GM21737 (cell line): ENCODE data around the gene FAM193B.
A peak's percentile ranks its signal among the peaks of the same experiment; 100 is the strongest.
"Not testable (repeated sequence)": the region's sequence is repeated elsewhere in the genome, so short reads cannot be mapped to it uniquely, and the experiment has no call there.

Source experiments
- ATAC-seq: cut with Tn5 transposase; IDR thresholded peaks from one replicate; pipeline ENCODE4 v1.9.1; 2021; ENCODE audit warnings: mild to moderate bottlenecking, moderate library complexity; ENCODE audit not compliant: unreplicated experiment

The FAM193B gene

GRCh38 chr5:177578316-177578715 is 24.0 kb upstream of the FAM193B start:
- no peak for ATAC-seq

DNA sequence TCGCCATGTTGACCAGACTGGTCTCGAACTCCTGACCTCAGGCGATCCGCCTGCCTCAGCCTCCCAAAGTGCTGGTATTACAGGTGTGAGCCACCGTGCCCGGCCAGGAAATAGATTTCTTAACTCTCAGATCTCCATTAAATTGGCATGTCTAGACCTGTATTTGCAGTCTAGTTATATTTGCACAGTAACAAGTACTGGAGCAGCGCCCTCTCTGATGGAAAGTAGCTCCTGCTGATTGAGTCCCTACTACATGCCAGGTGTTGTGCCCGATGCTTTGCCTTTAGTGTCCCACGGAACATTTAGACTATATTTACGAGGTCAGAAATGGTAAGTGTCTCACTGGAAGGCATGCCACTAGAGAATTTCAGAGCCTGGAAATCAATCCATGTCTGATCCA is 21.8 kb upstream of the FAM193B start:
- ATAC-seq: no peak

GRCh38 chr5:177575488-177575887 is 21.1 kb upstream of the FAM193B start:
- ATAC-seq: no peak

- ATAC-seq: no peak
Measured at GRCh38 chr5:177569894-177570293, 15.5 kb upstream of the FAM193B start.

DNA sequence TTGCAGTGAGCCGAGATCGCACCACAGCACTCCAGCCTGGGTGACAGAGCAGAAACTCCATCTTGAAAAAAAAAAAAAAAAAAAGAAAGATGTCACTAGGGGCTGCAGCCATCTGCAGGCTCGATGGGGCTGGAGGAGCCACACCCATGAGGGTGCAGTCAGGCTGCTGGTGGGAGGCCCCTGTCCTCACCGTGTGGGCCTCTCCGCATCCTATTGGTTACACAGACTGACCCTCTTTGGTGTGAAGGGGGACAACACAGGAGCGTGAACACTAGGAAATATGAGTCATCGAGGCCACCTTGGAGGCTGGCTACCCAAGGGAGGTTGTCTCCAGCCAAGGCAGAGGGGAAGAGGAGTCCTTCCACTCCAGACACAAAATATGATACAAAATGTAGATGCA is 14.0 kb upstream of the FAM193B start:
- no peak for ATAC-seq

- ATAC-seq: no peak
Measured at GRCh38 chr5:177565046-177565445, 10.7 kb upstream of the FAM193B start.

GRCh38 chr5:177559446-177559941 is 5.1 kb upstream of the FAM193B start:
- ATAC-seq: not testable (repeated sequence)

DNA sequence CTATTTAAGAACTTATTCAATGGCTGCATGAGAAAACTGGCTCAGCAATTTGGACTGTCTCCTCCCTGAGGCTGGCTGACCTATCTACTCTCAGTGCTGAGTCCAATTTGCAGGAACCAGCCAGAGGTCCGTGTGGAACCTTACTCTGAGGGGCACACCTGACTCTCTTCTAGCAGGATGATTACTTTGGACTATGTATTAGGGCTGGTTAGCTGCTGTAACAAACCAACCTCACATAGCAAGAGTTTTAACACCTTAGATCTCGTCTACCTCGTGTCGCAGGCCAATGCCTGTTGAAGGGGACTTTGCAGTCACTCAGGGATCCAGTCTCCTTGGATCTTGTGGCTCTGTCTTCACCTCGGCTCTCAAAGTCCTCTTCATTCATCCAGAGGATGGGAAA is 3.4 kb upstream of the FAM193B start:
- ATAC-seq: no peak

DNA sequence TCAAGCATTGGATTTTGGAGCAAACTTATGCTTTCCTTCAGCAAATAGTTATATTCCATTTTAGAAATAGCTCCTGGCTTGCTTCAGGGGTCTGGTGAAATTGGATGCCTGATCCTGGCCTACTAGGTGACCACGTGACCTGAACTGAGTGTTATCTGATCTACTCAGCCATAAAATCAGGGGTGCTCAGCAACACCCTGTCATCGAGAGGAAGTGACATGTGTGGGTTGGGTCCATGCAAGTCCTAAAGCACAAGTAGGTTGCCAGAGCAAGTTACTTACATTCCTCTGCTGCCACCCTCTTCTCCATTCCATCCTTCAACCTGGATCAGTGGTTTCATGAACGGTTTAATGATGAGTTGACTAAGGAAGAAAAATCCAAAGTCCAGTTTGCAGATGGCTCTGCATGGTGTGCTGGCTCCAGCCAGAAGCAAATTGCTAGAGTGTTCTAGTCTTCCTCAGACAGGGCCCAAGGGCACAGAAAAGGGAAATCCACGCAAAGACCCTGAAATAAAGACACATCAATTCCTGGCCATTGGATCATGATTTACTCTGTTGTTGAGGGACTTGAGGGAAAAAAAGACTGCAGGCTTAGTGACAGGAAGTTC is 2.8 kb upstream of the FAM193B start:
- ATAC-seq: no peak

DNA sequence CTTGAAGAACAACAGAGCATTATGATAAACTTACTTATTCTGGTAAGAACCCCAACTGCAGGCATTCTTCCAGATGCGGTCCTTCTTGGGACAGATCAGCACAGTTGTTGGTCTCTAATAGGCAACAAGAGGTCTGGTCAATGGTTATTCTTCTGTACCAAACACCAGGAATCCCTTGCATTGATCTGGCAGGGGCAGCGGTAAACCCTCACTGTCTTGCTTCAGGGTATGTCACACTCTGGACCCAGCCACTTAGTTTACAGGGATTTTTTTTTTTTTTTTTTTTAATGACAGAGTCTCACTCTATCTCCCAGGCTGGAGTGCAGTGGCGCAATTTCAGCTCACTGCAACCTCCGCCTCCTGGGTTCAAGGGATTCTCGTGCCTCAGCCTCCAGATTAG is 1.3 kb upstream of the FAM193B start:
- ATAC-seq: no peak

- no peak for ATAC-seq
Measured at GRCh38 chr5:177555228-177555627, 865 bp upstream of the FAM193B start.

DNA sequence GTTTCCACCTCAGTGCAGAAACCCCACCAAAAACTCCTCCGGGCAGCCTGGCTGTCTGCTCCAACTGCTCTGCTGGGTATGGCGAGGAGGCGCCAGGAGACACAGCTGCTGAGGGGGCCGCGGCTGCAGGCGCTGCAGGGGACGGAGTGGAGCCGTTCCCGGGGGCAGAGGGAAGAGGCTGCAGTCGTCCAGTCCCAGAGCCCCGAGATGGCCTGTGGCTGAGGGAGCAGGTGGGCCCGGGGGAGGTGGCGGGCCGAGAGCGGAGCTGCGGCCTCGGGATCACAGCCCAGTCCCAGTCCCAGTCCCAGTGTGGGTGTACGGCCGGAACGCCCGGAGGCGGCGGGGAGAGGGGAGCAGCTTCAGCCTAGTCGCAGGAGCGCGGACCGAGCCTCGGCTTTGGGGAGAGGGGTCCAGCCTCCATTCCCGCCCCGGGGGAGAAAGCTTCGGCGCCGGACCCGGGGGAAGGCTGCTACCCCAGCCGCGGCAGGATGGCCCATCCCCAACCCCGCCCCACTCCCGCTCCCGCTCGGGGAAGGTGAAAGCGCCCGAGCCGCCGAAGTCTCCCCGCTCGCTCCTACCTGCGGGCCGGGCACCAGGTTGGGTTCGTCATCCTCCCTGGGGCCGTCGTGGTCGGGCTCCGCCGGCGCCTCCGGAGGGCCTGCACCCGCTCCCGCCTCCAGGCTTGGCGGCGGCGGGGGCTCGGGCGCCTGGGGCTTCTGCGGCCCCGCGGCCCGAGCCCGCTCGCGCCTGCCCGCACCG is 513 bp downstream of the FAM193B start:
- peak; percentile 35 for ATAC-seq

DNA sequence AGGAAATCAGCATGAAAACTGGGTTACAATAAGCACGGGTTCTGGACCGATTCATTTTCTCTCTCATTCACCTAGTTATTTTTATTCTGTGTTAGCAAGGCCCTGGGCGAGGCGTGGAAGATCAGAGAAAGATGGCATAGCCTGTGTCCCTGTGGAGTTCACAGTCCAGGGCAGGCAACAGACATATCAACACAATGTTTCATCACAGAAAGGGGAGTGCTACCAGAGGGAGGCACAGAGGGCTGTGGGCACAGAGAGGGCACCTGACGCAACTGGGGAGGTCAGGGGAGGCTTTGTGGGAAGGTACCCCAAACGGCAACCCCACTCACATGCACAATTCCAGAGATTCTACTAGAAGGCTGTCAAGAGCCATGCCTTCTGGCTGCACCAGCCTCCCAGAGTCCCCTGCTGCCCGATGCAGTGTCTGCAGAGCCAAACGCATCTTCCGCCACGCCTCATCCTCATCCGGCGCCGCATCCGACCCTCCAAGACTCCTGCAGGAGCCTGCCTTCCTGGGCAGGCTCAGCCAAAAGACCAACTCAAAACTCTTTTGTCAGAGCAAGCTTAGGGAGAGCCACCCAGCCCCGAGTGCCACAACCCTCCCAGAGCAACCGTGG is 1.4 kb downstream of the FAM193B start:
- no peak for ATAC-seq

- no peak for ATAC-seq
Measured at GRCh38 chr5:177550122-177550521, 4.2 kb downstream of the FAM193B start.

DNA sequence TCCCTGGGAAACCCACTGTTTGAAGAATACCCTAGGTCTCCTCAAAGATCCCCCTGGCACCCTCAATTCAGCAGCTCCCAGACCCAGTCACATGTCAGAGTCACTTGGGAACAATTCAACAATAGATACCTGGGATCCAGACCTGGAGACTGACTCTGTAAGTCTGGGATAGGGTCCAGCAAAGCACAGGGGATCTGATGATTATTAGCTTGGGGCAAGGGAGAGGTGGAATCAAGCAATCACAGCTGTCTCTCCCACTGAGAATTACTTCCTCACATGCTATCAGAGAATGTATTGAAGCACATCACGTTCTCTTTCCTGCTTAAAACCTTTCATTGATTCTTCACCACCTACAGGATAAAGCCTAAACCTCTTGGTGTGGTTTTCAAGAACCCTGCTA is 5.9 kb downstream of the FAM193B start:
- no peak for ATAC-seq

- no peak for ATAC-seq
Measured at GRCh38 chr5:177547736-177548135, 6.6 kb downstream of the FAM193B start.

- no peak for ATAC-seq
Measured at GRCh38 chr5:177546258-177546741, 8.1 kb downstream of the FAM193B start.

- ATAC-seq: no peak
Measured at GRCh38 chr5:177545487-177546257, 8.7 kb downstream of the FAM193B start.

- ATAC-seq: no peak
Measured at GRCh38 chr5:177542816-177543465, 11.4 kb downstream of the FAM193B start.

DNA sequence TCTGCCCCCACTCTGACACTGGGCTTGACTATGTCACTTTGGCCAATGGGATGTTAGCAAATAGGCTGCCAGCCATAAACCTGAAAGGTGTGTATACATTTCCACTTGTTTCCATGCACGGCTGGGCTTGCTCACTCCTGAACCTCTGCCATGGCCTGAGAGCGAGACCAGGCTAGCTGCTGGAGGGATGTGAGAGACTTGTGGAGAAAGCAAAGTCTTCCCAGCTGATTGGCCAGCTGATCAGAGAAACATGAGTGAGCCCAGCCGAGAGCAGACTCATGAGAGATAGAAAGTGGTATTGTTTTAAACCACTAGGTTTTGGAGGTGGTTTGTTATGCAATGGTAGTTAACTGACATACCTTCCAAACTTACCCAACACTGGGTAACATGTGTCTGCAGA is 13.9 kb downstream of the FAM193B start:
- ATAC-seq: no peak

DNA sequence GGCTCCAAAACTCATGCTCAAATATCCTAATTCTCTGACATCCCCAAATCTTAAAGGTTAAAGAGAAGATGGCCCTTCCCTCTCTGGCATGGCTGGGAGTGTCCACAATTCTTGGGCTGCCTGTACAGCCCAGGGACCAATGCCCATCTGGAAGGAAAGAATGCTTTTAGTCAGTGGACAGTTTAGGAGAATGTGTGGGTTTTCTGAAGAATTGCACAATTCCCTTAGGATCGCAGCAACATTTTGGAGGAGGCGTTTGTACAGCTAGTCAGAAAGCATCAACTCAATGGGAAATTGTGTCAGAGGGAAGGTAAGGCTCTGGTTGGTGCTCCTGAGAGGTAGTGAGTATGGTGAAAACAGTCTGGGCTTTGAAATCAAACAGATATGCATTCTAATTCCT is 15.0 kb downstream of the FAM193B start:
- no peak for ATAC-seq
